HG03558 (cell line): ENCODE results near the gene PCDH15.
"Not testable (repeated sequence)": the region's sequence is repeated elsewhere in the genome, so short reads cannot be mapped to it uniquely, and the experiment has no call there.

ENCODE experiments used
- ATAC-seq: cut with Tn5 transposase; IDR thresholded peaks from one replicate; pipeline ENCODE4 v1.9.1; 2021; ENCODE audit warnings: moderate number of reproducible peaks; ENCODE audit not compliant: unreplicated experiment; ENCODE audit errors: extremely low read depth

The PCDH15 gene

GRCh38 chr10:54441275-54441674 is 359.8 kb downstream of the PCDH15 start:
- no peak for ATAC-seq

GRCh38 chr10:54434782-54435181 is 366.2 kb downstream of the PCDH15 start:
- peak; percentile 82 for ATAC-seq

GRCh38 chr10:54415483-54415882 is 385.5 kb downstream of the PCDH15 start:
- no peak for ATAC-seq

- no peak for ATAC-seq
Observed at GRCh38 chr10:54402576-54402975, 398.5 kb downstream of the PCDH15 start.

GRCh38 chr10:54396031-54396430 is 405.0 kb downstream of the PCDH15 start:
- ATAC-seq: no peak

DNA sequence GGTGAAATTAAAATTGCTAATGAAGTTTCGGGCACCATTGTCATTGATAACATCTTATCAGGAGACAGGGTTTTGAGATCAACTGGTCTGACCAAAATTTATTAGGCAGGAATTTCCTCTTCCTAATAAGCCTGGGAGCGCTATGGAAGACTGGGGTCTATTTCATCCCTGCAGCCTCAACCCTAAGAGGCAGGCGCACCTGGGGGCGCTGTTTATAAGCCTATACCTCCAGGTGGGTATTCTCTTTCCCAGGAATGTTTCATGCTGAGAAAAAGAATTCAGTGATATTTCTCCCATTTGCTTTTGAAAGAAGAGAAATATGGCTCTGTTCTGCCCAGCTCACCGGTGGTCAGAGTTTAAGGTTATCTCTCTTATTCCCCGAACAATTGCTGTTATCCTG is 406.4 kb downstream of the PCDH15 start:
- not testable (repeated sequence) for ATAC-seq

DNA sequence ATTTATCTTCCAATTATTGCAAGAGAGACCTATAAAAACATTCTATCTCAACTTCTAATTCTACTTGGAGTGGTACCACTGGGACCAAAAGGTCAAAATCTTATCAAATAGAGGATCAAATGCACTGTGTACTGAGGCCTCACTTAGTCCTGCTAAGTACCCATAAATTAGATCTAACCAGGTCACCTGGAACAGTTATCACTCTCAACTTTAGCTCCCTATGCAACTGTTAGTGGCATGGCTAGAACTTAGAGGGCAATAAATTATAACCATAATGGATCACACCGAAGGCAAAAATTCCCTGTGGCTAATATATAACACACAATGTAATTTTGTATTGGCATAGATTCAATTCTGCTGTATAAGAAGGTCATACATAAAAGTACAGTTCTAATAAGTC is 428.9 kb downstream of the PCDH15 start:
- no peak for ATAC-seq

- ATAC-seq: no peak
Observed at GRCh38 chr10:54368984-54369383, 432.0 kb downstream of the PCDH15 start.

- no peak for ATAC-seq
Observed at GRCh38 chr10:54363390-54363789, 437.6 kb downstream of the PCDH15 start.

DNA sequence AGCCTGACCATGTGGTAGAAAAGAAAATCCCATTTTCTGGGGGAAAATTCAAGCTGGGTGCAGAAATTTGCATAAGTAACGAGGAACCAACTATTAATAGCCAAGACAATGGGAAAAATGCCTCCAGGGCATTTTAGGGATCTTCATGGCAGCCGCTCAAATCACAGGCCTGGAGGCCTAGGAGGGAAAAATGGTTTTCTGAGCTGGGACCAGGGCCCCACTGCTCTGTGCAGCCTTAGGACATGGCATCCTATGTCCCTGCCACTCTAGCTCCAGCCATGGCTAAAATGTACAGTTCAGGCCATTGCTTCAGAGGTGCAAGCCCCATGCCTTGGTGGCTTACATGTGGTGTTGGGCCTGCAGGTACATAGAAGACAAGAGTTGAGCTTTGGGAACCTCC is 459.0 kb downstream of the PCDH15 start:
- no peak for ATAC-seq

DNA sequence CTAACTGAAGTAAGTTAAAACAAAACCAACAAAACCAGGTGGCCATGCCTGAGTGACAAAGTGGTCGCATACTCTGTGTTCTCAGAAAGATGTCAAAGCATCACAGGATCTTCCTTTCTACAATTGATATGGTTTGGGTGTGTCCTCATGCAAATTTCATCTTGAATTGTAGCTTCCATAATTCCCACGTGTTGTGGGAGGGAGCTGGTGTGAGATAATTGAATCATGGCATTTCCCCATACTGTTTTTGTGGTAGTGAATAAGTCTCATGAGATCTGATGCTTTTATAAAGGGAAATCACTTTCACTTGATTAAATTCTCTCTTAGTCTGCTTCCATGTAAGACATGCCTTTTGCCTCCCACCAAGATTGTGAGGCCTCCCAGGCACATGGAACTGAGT is 465.7 kb downstream of the PCDH15 start:
- ATAC-seq: no peak

DNA sequence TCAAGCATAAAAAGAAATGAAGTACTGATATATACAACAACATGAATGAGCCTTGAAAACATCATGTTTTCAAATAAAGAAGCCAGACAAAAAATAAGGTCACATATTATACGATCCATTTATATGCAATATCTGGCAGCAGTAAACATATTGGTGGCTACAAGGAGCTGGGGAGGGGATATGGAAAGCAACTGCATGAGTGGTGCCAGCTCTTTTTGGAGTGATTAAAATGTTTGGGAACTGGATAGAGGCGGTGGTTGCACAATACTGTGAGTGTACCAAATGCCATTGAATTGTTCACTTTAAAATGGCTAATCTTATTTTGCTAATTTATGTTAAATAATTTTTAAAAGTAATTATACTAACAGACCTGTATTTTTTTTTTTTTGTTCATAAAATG is 481.7 kb downstream of the PCDH15 start:
- no peak for ATAC-seq

DNA sequence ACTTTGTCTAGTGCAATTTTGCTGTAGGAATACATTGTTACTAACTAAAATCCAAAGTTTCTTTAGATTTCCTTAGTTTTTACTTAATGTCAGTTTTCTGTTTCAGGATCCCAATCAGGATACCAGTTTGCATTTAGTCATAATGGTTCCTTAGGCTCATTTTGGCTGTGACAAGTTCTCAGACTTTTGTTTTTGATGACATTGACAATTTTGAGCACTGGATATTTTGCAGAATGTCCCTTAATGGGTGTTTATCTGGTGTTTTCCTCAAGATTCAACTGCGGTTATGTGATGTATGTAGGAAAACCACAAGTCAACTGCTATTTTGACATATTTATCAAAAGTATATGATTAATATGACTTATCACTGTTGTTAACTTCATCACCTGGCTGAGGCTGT is 482.6 kb downstream of the PCDH15 start:
- ATAC-seq: no peak

DNA sequence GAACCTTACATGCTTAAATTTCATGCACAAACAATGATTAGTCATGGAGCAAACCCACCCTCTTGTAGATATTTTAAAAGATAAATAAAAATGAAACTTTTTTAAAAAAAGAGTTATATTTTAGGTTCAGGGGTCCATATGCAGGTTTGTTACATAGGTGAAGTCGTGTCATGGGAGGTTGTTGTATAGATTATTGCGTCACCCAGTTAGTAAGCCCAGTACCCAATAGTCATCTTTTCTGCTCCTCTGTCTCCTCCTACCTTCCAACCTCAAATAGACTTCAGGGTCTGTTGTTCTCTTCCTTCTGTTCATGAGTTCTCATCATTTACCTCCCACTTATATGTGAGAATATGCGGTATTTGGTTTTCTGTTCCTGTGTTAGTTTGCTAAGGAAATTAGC is 486.6 kb downstream of the PCDH15 start:
- ATAC-seq: no peak

DNA sequence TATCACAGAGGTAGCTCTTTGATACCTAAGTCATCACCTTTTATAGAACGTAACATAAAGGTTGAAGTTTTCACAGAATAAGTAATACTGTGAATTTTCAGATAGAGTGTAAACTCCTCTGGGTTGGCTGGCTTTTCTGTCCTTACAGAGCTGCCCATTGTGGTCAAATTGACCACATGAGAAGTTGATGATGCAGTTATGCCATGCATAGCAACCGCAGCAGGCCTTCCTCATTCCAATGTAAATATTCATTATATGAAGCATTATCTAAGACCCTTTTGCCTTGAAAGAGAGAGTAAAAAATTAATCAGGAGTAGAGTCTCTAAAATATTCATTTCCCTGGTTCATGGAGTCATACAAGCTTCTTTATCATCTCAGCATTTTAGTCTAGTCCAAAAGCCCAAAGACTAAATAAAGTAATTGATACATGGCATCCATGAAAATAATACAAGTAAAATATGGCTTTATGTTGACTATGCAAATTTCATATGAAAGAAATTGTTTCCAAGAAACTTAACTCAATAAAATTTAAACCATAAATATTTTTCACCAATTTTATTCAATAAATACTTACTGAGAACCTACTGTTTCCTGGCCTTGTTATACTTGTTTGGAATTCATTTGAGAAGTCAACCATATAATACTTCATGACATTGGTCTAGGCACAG is 516.4 kb downstream of the PCDH15 start:
- ATAC-seq: no peak

DNA sequence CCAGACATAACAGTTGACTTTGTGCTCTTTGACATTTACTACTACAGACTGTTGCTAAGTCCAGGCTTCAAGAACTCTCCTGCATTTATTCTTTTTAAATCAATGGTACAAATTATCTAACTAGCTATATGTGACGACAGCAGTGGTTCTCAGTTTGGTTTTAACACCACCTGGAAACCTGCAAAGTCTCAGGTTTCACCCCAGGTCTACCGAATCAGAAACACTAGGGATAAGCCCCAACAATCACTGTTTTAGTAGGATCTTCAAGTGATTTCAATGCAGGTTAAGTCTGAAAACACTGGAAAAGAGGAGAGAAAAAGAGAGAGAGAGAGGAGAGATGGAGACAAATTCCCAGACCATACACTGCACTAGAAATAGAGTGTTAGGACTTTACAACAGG is 519.0 kb downstream of the PCDH15 start:
- ATAC-seq: no peak

DNA sequence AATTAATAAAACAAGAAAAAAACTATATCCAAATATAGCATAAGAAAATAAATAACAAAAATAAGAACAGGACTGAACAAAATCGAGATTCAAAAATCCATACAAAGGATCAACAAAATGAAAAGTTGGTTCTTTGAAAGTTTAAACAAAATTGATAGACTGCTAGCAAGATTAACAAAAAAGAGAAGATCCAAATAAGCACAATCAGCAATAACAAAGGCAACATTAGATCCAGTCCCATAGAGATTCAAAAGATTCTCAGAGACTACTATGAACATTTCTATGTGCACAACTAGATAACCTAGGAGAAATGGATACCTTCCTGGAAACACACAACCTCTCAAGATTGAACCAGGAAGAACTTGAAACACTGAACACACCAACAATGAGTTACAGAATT is 534.6 kb downstream of the PCDH15 start:
- ATAC-seq: no peak

DNA sequence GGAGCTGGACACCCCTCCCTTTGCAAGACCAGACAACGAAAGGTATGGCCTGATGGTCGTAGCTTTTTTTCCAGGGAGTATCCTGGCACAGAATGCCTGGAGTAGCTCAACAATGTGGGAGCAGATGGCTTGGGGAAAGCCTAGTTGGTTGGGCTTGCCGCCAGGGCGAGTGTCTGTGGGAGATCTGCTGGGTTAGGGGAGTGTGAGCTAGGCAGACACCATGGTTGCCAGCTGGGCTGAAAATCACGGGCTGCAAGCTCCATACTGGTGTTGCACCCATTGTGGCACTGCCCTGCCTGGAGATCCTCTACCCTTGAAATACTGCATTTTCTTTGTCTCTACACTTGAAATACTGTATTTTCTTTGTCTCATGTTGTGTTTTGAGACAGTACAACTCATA is 538.3 kb downstream of the PCDH15 start:
- ATAC-seq: no peak

- no peak for ATAC-seq
Observed at GRCh38 chr10:54259104-54259503, 541.9 kb downstream of the PCDH15 start.

DNA sequence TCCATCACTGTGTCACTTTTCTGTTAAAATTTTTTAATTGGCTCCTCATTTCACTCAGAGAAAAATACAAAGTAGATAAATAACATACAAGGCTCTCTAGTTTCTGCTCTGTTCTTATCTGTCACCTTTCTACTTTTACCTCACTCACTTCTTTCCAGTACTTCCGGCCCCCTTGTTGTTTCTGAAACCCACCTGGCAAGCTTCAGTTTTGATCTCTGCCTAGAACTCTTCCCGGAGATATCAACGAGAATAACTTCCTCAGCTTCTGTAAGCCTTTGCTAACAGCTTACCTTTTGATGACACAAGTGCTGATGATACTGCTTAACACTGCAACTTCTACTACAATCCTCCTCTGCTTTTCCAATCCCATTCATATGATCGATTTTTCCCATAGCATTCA is 566.2 kb downstream of the PCDH15 start:
- ATAC-seq: no peak

DNA sequence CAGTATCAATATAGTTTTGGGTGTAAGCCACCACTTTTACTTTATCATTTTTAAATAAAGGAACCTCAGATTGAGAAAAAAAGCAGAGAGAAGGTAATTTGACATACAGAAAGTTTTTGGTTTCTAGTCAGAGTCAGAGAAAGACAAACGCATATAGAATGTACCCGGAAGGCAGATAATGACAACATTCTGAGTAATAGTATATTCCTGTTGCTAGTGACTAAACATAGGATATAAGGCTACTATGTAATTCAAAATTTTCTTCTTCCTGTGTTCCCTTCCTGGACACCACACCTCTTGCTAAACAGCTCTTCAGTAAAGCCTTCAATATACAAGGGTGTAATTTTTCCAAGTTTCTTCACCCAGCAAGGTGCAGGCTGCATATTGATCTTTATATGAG is 597.6 kb downstream of the PCDH15 start:
- no peak for ATAC-seq

DNA sequence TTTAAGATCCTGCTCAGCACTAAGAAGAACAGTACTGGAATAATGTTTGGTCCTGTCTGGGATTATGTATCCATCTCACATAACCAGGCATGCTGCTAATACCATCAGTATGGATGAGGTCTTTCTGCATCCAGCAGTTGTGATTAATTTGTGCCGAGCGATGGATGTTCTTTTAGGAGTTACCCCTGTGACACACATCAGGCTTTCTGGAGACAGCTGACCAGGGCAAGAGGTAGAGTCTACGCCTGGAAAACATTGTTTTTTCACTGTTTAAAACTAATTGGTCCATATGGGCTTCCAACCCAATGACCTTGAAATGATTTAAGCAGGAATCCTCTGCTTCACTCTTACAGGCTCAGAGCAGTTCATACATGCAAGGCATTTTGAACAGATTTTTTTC is 603.0 kb downstream of the PCDH15 start:
- ATAC-seq: no peak

DNA sequence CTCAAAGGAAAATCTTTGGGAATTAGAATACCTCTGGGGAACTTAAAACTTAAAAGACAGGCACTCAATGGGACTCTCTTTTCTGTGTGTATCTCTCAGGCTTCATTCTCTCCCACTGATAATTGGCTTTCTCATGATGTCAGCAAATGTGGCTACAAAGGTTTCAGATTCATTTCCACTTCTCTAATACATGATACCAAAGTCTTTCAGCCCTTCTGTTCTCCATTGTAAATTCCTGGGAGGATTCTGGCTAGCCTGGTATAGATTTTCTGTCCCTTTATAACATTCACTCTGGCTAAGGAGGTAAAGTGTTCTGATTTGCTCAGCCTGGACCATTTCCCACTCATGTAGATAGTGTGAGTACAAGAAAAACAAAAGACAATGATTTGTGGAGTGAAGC is 606.2 kb downstream of the PCDH15 start:
- ATAC-seq: no peak
